ENCODE data around the gene MUC4.

DNA sequence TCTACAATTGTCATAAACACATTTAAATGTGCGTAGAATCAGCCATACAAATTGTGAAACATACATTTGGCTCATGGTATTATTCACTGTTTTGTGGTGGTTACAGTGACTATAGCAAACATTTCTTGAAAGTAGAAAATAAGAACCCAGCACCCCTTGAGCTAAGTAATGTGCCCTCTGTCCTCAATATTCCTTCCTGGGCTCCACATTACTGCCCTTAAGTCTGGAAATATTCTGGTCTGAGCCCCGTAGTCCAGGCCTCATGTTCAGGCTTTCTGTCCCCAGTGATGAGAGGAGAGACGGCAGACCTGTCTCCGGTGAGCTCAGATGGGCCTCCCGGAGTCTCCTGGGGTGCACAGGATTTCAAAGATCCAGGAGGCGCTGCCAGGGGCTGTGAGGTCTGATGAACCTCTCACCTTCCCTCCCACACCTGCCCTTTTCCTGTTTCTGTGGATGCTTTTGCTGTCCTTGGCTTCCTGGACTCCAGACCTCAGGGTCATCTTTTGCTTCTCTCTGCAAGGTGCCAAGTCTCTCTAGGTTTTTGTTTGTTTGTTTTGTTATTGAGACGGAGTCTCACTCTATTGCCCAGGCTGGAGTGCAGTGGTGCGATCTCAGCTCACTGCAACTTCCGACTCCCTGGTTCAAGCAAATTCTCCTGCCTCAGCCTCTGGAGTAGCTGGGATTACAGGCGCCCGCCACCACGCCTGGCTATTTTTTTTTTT lies 99.8 kb downstream of the MUC4 start:
- TF ChIP-seq, protein P1, sequence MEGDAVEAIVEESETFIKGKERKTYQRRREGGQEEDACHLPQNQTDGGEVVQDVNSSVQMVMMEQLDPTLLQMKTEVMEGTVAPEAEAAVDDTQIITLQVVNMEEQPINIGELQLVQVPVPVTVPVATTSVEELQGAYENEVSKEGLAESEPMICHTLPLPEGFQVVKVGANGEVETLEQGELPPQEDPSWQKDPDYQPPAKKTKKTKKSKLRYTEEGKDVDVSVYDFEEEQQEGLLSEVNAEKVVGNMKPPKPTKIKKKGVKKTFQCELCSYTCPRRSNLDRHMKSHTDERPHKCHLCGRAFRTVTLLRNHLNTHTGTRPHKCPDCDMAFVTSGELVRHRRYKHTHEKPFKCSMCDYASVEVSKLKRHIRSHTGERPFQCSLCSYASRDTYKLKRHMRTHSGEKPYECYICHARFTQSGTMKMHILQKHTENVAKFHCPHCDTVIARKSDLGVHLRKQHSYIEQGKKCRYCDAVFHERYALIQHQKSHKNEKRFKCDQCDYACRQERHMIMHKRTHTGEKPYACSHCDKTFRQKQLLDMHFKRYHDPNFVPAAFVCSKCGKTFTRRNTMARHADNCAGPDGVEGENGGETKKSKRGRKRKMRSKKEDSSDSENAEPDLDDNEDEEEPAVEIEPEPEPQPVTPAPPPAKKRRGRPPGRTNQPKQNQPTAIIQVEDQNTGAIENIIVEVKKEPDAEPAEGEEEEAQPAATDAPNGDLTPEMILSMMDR (IDR thresholded peaks at IDR 0.05) = no peak
- TF ChIP-seq POLR2AphosphoS5 (IDR thresholded peaks at IDR 0.05; ENCODE audit: low read depth, low read length) = no peak
- TF ChIP-seq SIN3A (IDR thresholded peaks at IDR 0.05; ENCODE audit: borderline replicate concordance, insufficient read depth, low read depth, low read length) = no peak
- TF ChIP-seq, protein P2, sequence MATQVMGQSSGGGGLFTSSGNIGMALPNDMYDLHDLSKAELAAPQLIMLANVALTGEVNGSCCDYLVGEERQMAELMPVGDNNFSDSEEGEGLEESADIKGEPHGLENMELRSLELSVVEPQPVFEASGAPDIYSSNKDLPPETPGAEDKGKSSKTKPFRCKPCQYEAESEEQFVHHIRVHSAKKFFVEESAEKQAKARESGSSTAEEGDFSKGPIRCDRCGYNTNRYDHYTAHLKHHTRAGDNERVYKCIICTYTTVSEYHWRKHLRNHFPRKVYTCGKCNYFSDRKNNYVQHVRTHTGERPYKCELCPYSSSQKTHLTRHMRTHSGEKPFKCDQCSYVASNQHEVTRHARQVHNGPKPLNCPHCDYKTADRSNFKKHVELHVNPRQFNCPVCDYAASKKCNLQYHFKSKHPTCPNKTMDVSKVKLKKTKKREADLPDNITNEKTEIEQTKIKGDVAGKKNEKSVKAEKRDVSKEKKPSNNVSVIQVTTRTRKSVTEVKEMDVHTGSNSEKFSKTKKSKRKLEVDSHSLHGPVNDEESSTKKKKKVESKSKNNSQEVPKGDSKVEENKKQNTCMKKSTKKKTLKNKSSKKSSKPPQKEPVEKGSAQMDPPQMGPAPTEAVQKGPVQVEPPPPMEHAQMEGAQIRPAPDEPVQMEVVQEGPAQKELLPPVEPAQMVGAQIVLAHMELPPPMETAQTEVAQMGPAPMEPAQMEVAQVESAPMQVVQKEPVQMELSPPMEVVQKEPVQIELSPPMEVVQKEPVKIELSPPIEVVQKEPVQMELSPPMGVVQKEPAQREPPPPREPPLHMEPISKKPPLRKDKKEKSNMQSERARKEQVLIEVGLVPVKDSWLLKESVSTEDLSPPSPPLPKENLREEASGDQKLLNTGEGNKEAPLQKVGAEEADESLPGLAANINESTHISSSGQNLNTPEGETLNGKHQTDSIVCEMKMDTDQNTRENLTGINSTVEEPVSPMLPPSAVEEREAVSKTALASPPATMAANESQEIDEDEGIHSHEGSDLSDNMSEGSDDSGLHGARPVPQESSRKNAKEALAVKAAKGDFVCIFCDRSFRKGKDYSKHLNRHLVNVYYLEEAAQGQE (IDR thresholded peaks at IDR 0.05; ENCODE audit: insufficient read depth in 1 of 2, low read depth in 2 of 2, low read length in 1 of 2) = no peak
